CD4-positive, alpha-beta T cell treated with Interleukin-17A for 1 hour (primary cell): ENCODE measurements around the gene GBE1.

Source experiments
- DNase-seq: peaks from one replicate; pipeline ENCODE4 v3.0.0-alpha.2; 2020

The GBE1 gene

GRCh38 chr3:81602781-81603180, 158.7 kb downstream of the GBE1 start:
- no peak for DNase-seq

- no peak for DNase-seq
Observed at GRCh38 chr3:81601707-81602305, 159.6 kb downstream of the GBE1 start.

GRCh38 chr3:81592101-81592500, 169.3 kb downstream of the GBE1 start:
- DNase-seq = no peak

- no peak for DNase-seq
Observed at GRCh38 chr3:81585937-81586336, 175.5 kb downstream of the GBE1 start.

- DNase-seq = no peak
Observed at GRCh38 chr3:81585056-81585455, 176.4 kb downstream of the GBE1 start.

GRCh38 chr3:81581966-81582599, 179.4 kb downstream of the GBE1 start:
- DNase-seq = peak; percentile 9

- no peak for DNase-seq
Observed at GRCh38 chr3:81580355-81580754, 181.1 kb downstream of the GBE1 start.

- DNase-seq = no peak
Observed at GRCh38 chr3:81579744-81580143, 181.7 kb downstream of the GBE1 start.

- DNase-seq = no peak
Observed at GRCh38 chr3:81572201-81572756, 189.2 kb downstream of the GBE1 start.

- DNase-seq = no peak
Observed at GRCh38 chr3:81568378-81568777, 193.1 kb downstream of the GBE1 start.

- DNase-seq = no peak
Observed at GRCh38 chr3:81565041-81565440, 196.4 kb downstream of the GBE1 start.

- DNase-seq = no peak
Observed at GRCh38 chr3:81558106-81558505, 203.3 kb downstream of the GBE1 start.

GRCh38 chr3:81554801-81555200, 206.6 kb downstream of the GBE1 start:
- no peak for DNase-seq

GRCh38 chr3:81554388-81554787, 207.1 kb downstream of the GBE1 start:
- no peak for DNase-seq

- no peak for DNase-seq
Observed at GRCh38 chr3:81550415-81550814, 211.0 kb downstream of the GBE1 start.

GRCh38 chr3:81549831-81550230, 211.6 kb downstream of the GBE1 start:
- no peak for DNase-seq

- DNase-seq = no peak
Observed at GRCh38 chr3:81549388-81549787, 212.1 kb downstream of the GBE1 start.

GRCh38 chr3:81545572-81545971, 215.9 kb downstream of the GBE1 start:
- DNase-seq = no peak

GRCh38 chr3:81544385-81544784, 217.1 kb downstream of the GBE1 start:
- DNase-seq = no peak

GRCh38 chr3:81540787-81541186, 220.7 kb downstream of the GBE1 start:
- no peak for DNase-seq

- DNase-seq = no peak
Observed at GRCh38 chr3:81531846-81532245, 229.6 kb downstream of the GBE1 start.

GRCh38 chr3:81531263-81531662, 230.2 kb downstream of the GBE1 start:
- no peak for DNase-seq

- no peak for DNase-seq
Observed at GRCh38 chr3:81530180-81530939, 231.1 kb downstream of the GBE1 start.

- DNase-seq = no peak
Observed at GRCh38 chr3:81521855-81522254, 239.6 kb downstream of the GBE1 start.
